ENCODE data around the gene ITPRIPL2.

ITPRIPL2 gene

GRCh38 chr16:19093631-19094541 lies 19.9 kb upstream of the ITPRIPL2 start:
- DNase-seq: no peak

GRCh38 chr16:19094542-19095365 lies 19.0 kb upstream of the ITPRIPL2 start:
- no peak for DNase-seq

GRCh38 chr16:19095654-19096053 lies 18.1 kb upstream of the ITPRIPL2 start:
- no peak for DNase-seq

DNA sequence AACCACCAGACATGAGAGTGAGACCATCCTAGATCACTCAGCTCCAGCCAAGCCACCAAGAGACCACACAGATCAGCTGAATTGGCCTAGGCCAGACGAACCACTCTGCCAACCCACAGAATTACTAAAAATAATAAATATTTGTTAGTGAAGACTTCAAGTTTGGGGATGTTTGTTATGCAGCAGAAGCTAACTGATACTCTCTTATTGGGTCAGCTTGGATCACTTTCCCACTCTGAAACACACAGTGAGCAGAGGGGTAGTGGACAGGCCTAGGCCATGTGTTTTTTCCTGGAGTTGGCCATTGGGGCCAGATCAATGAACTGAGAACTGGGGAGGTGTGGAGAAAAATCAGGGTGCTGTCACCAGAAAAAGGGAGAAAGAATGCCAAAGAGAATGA lies 15.6 kb upstream of the ITPRIPL2 start:
- DNase-seq: no peak

DNA sequence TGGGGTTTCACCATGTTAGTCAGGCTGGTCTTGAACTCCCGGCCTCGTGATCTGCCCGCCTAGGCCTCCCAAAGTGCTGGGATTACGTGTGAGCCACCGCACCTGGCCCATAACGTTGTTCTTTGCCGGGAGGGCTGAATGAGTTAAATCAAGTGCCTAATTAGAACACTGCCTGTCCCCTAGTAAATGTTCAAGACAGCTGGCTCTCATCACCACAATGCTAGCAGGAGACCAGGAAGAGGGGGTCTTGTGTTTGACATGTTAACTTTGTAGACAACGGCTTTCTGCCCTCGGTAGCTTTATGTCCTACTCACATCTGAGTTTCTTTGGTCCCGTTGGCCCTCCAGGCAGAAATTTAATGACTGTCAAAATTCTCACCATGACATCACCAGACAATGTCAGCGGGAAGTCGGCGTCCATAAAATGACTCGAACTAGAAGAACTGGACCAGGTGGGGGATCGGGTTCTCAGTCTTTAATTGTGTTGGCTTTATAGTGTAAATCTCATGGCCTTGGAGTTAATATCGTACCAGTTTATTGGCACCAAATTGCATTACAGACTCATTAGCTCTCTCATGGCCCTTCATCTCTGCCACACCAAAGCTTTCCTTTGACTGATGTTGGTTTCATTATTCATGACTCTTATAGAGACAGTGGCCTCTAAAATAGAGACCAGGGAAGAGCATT lies 11.4 kb upstream of the ITPRIPL2 start:
- DNase-seq: no peak

GRCh38 chr16:19104607-19105006 lies 9.2 kb upstream of the ITPRIPL2 start:
- DNase-seq: no peak

DNA sequence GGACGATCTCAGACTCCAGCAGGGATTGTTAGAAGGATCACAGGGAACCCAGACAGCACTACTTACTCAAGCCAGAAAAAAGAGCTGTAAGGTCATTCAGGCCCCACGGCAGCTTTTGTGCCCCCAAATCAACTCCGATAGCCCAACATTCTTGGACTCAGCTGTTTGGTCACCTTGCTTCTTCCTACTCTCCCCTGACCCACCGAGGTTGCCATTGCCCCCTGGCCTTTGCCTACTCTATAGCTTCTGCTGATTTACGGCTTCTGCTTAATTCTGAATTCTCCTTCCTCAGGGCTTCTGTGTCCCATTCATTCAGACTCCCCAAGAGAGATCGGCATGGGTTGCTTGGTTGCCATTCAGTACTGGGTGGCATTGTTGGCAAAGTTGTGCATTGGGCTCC lies 8.6 kb upstream of the ITPRIPL2 start:
- no peak for DNase-seq

GRCh38 chr16:19105891-19106624 lies 7.7 kb upstream of the ITPRIPL2 start:
- no peak for DNase-seq

GRCh38 chr16:19106625-19107020 lies 7.1 kb upstream of the ITPRIPL2 start:
- no peak for DNase-seq

DNA sequence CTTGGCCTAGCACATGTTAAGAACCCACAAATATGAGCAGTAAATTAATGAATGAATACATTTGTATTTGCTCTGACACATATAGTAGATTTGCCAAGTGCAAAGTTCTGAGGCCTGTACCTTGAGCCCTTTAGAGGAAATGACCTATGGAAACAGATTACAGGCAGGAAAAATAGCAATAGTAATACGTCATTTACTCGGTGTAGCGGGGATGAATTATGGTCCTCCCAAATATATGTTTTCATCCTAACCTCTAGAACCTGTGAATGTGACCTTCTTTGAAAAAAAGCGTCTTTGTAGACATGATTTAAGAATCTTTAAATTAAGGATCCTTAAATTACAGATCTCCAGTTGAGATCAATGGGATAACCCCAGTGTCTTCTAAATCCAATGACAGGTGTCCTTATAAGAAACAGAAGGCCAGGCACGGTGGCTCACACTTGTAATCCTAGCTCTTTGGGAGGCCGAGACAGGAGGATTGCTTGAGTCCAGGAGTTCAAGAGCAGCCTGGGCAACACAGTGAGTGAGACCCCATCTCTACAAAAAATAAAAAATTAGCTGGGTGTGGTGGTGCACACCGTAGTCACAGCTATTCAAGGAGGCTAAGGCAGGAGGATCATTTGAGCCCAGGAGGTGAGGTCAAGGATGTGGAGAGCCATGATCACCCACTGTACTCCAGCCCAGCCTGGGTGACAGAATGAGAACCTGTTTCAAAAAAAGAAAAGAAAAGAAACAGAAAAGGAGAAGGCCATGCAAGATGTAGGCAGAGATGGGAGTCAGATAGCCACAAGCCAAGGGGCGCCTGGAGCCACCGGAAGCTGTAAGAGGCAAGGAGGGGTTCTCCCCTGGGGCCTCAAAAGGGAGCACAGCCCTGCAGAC lies 5.1 kb upstream of the ITPRIPL2 start:
- no peak for DNase-seq

- no peak for DNase-seq
Observed at GRCh38 chr16:19109288-19109664, 4.5 kb upstream of the ITPRIPL2 start.

GRCh38 chr16:19110537-19111360 lies 3.0 kb upstream of the ITPRIPL2 start:
- DNase-seq: no peak

GRCh38 chr16:19112099-19112407 lies 1.7 kb upstream of the ITPRIPL2 start:
- no peak for DNase-seq

DNA sequence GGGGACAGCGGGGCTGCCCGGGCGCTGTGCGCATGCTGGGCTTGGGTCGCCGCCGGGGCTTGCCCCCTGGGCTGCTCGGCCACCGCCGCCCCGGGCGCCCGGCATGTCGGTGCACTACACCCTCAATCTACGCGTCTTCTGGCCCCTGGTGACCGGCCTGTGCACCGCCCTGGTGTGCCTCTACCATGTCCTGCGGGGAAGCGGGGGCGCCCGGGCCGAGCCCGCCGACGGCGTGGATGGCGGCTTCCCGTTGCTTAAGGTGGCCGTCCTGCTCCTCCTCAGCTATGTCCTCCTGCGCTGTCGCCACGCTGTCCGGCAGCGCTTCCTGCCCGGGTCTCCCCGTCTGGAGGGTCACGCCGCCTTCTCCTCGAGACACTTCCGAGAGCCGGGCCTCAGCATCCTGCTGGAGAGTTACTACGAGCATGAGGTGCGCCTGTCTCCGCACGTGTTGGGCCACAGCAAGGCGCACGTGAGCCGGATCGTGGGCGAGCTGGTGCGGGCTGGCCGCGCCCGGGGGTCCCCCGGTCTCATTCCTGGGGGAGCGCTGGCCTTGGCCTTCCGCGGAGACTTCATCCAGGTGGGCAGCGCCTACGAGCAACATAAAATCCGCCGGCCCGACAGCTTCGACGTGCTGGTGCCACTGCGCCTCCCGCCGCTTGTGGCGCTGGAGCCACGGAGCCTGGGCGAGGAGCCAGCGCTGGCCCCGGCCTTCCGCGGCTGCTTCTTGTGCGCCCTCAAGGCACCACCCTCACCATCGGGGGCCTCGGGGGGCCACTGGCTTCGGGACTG lies 789 bp downstream of the ITPRIPL2 start:
- DNase-seq: no peak

- no peak for DNase-seq
Observed at GRCh38 chr16:19115148-19116021, 1.6 kb downstream of the ITPRIPL2 start.

- no peak for DNase-seq
Observed at GRCh38 chr16:19116711-19117449, 3.1 kb downstream of the ITPRIPL2 start.

DNA sequence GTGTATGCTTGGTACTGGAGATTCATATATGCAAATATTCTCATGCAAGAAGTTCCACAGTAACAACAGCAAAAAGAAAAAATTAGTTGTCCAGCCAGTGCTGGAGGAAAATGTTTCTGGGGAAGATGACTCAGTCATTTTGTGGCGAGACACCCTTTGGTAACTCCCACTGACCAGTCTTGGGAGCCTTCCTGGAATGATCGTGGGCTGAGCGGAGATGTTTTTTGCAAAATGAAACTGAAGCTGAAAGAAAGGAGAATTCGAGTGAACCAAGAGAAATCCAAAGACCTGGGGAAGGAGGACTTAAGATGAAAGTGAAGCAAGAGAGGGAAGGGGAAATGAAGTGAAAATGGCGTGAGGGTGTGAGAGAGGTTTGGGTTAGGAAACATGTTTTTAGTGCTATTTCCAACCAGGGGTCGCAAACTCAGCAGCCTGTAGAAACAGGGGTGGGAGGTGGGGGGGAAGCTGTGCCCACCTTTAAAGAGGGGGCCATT lies 5.2 kb downstream of the ITPRIPL2 start:
- no peak for DNase-seq

GRCh38 chr16:19119564-19119963 lies 5.8 kb downstream of the ITPRIPL2 start:
- no peak for DNase-seq
